Measurements from ENCODE around the gene WT1.

DNA sequence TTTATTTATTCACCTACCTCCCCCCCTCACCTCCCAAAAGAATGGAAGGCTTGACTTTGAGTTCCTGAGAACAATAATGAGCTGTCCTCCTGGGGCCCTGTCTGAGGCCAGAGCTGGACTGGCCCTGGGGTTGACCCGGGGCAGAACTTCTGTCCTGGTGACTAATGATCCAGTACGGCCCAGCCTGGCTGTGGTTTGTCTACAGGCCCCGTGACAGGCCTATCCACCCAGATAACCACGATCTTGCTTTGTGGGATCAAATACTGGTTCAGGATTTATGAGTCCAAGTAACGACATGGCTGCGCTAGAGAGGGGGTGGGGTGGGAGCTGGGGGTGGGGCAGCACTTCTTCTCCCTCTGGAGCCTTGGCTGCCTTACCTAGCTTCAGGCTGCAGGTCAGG lies 81.5 kb downstream of the WT1 start:
- TF ChIP-seq, protein P1, sequence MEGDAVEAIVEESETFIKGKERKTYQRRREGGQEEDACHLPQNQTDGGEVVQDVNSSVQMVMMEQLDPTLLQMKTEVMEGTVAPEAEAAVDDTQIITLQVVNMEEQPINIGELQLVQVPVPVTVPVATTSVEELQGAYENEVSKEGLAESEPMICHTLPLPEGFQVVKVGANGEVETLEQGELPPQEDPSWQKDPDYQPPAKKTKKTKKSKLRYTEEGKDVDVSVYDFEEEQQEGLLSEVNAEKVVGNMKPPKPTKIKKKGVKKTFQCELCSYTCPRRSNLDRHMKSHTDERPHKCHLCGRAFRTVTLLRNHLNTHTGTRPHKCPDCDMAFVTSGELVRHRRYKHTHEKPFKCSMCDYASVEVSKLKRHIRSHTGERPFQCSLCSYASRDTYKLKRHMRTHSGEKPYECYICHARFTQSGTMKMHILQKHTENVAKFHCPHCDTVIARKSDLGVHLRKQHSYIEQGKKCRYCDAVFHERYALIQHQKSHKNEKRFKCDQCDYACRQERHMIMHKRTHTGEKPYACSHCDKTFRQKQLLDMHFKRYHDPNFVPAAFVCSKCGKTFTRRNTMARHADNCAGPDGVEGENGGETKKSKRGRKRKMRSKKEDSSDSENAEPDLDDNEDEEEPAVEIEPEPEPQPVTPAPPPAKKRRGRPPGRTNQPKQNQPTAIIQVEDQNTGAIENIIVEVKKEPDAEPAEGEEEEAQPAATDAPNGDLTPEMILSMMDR (IDR thresholded peaks at IDR 0.05) = no peak
- TF ChIP-seq POLR2AphosphoS5 (IDR thresholded peaks at IDR 0.05) = no peak
